IPS-18a (cell line): ENCODE results near the gene TRMT10A.
A peak's percentile ranks its signal among the peaks of the same experiment; 100 is the strongest.

ENCODE experiments used
- H3K27ac ChIP-seq: one replicate; pipeline ENCODE4 v1.5.1; 2013; ENCODE audit warnings: low read length
- H3K27me3 ChIP-seq: one replicate; pipeline ENCODE4 v1.6.1; 2013; ENCODE audit warnings: mild to moderate bottlenecking, low read length; ENCODE audit not compliant: control insufficient read depth, insufficient read depth
- H3K36me3 ChIP-seq: one replicate; pipeline ENCODE4 v1.6.1; 2013; ENCODE audit warnings: low read depth, low read length; ENCODE audit not compliant: control insufficient read depth
- H3K4me1 ChIP-seq: one replicate; pipeline ENCODE4 v1.6.1; 2013; ENCODE audit warnings: low read depth, low read length; ENCODE audit not compliant: control insufficient read depth
- H3K4me3 ChIP-seq: one replicate; pipeline ENCODE4 v1.5.1; 2013; ENCODE audit warnings: low read length
- H3K9ac ChIP-seq: one replicate; pipeline ENCODE4 v1.6.1; 2013; ENCODE audit warnings: mild to moderate bottlenecking, low read length, moderate library complexity
- H3K9me3 ChIP-seq: one replicate; pipeline ENCODE4 v1.6.1; 2013; ENCODE audit warnings: low read depth, low read length; ENCODE audit not compliant: control insufficient read depth

Gene TRMT10A

GRCh38 chr4:99563310-99564186 lies at the start of gene TRMT10A:
TRMT10A (minus strand) TSS chr4:99564039; CDS start chr4:99559338, 4,701 bp downstream.
- H3K36me3 ChIP-seq: no peaks in the 10 kb centered on the region
- peak within 1 kb of the TSS; percentile 87 for H3K4me3 ChIP-seq
- no peaks in the 10 kb centered on the region for H3K27me3 ChIP-seq
- no peaks in the 10 kb centered on the region for H3K9me3 ChIP-seq
- H3K9ac ChIP-seq: peak within 1 kb of the TSS; percentile 98
- H3K4me1 ChIP-seq: no peaks in the 10 kb centered on the region
- peak within 1 kb of the TSS; percentile 92 for H3K27ac ChIP-seq

- H3K36me3 ChIP-seq: no peaks in the 10 kb centered on the region
- H3K27me3 ChIP-seq: no peaks in the 10 kb centered on the region
- no peaks in the 10 kb centered on the region for H3K9me3 ChIP-seq
Measured at GRCh38 chr4:99612704-99613103, 48.9 kb upstream of the TRMT10A start.

GRCh38 chr4:99612281-99612680 lies 48.4 kb upstream of the TRMT10A start:
- Histone ChIP-seq H3K9me3 (no peaks in the 10 kb centered on the region), H3K27ac (no peak overlapping the region), H3K36me3 (no peaks in the 10 kb centered on the region), H3K9ac (no peak overlapping the region), H3K4me3 (no peak overlapping the region), H3K27me3 (no peaks in the 10 kb centered on the region), H3K4me1 (no peaks in the 10 kb centered on the region)

More at GRCh38 chr4:99612704-99613103, 48.9 kb upstream of the TRMT10A start:
- H3K27ac ChIP-seq: no peak overlapping the region
- H3K9ac ChIP-seq: no peak overlapping the region
- no peak overlapping the region for H3K4me3 ChIP-seq
- H3K4me1 ChIP-seq: no peaks in the 10 kb centered on the region

- Histone ChIP-seq H3K36me3 (no peaks in the 10 kb centered on the region), H3K4me1 (no peaks in the 10 kb centered on the region), H3K4me3 (no peak overlapping the region), H3K27me3 (no peaks in the 10 kb centered on the region), H3K9me3 (no peaks in the 10 kb centered on the region), H3K27ac (no peak overlapping the region), H3K9ac (no peak overlapping the region)
Measured at GRCh38 chr4:99610605-99611175, 46.9 kb upstream of the TRMT10A start.

GRCh38 chr4:99608417-99608816 lies 44.6 kb upstream of the TRMT10A start:
- Histone ChIP-seq H3K4me1 (no peaks in the 10 kb centered on the region), H3K9me3 (no peaks in the 10 kb centered on the region), H3K36me3 (no peaks in the 10 kb centered on the region), H3K4me3 (no peak overlapping the region), H3K9ac (no peak overlapping the region), H3K27ac (no peak overlapping the region), H3K27me3 (no peaks in the 10 kb centered on the region)

- no peaks in the 10 kb centered on the region for H3K36me3 ChIP-seq
- no peak overlapping the region for H3K4me3 ChIP-seq
- H3K9me3 ChIP-seq: no peaks in the 10 kb centered on the region
- no peak overlapping the region for H3K9ac ChIP-seq
- no peak overlapping the region for H3K27ac ChIP-seq
- no peaks in the 10 kb centered on the region for H3K27me3 ChIP-seq
- H3K4me1 ChIP-seq: no peaks in the 10 kb centered on the region
Measured at GRCh38 chr4:99606716-99607115, 42.9 kb upstream of the TRMT10A start.

GRCh38 chr4:99594818-99595217 lies 31.0 kb upstream of the TRMT10A start:
- no peak overlapping the region for H3K4me3 ChIP-seq
- H3K9ac ChIP-seq: no peak overlapping the region
- H3K36me3 ChIP-seq: no peaks in the 10 kb centered on the region
- no peaks in the 10 kb centered on the region for H3K4me1 ChIP-seq
- H3K27ac ChIP-seq: no peak overlapping the region
- H3K9me3 ChIP-seq: no peaks in the 10 kb centered on the region
- H3K27me3 ChIP-seq: no peaks in the 10 kb centered on the region

GRCh38 chr4:99593781-99594641 lies 30.2 kb upstream of the TRMT10A start:
- Histone ChIP-seq H3K36me3 (no peaks in the 10 kb centered on the region), H3K27me3 (no peaks in the 10 kb centered on the region)

GRCh38 chr4:99591757-99592156 lies 27.9 kb upstream of the TRMT10A start:
- Histone ChIP-seq H3K4me3 (no peak overlapping the region), H3K4me1 (no peaks in the 10 kb centered on the region), H3K27me3 (no peaks in the 10 kb centered on the region), H3K9ac (no peak overlapping the region), H3K9me3 (no peaks in the 10 kb centered on the region), H3K36me3 (no peaks in the 10 kb centered on the region), H3K27ac (no peak overlapping the region)

More at GRCh38 chr4:99593781-99594641, 30.2 kb upstream of the TRMT10A start:
- no peak overlapping the region for H3K27ac ChIP-seq
- no peak overlapping the region for H3K4me3 ChIP-seq
- H3K4me1 ChIP-seq: no peaks in the 10 kb centered on the region
- H3K9me3 ChIP-seq: no peaks in the 10 kb centered on the region
- H3K9ac ChIP-seq: no peak overlapping the region

- Histone ChIP-seq H3K36me3 (no peaks in the 10 kb centered on the region), H3K4me1 (no peaks in the 10 kb centered on the region), H3K4me3 (no peak overlapping the region), H3K9me3 (no peaks in the 10 kb centered on the region), H3K27ac (no peak overlapping the region), H3K27me3 (no peaks in the 10 kb centered on the region), H3K9ac (no peak overlapping the region)
Measured at GRCh38 chr4:99587803-99588202, 24.0 kb upstream of the TRMT10A start.

- no peak overlapping the region for H3K27ac ChIP-seq
- no peaks in the 10 kb centered on the region for H3K9me3 ChIP-seq
- H3K9ac ChIP-seq: no peak overlapping the region
- H3K36me3 ChIP-seq: no peaks in the 10 kb centered on the region
- no peak overlapping the region for H3K4me3 ChIP-seq
- no peaks in the 10 kb centered on the region for H3K27me3 ChIP-seq
- H3K4me1 ChIP-seq: no peaks in the 10 kb centered on the region
Measured at GRCh38 chr4:99587309-99587708, 23.5 kb upstream of the TRMT10A start.
